ENCODE data around the gene KCNJ9.

- TF ChIP-seq CTCF (IDR thresholded peaks at IDR 0.05; ENCODE audit: low read depth, low read length, poor library complexity, severe bottlenecking) (no peak), EZH2phosphoT487 (IDR thresholded peaks at IDR 0.05; ENCODE audit: borderline replicate concordance, low read length) (no peak)
Measured at GRCh38 chr1:160105155-160105554, 23.8 kb downstream of the KCNJ9 start.
